HG03108 (cell line): ENCODE results near the gene CCDC160.

ENCODE experiments used
- ATAC-seq: cut with Tn5 transposase; IDR thresholded peaks from one replicate; pipeline ENCODE4 v1.9.1; 2021; ENCODE audit warnings: moderate library complexity; ENCODE audit not compliant: unreplicated experiment

Gene CCDC160

GRCh38 chrX:134294548-134294947 is 57.6 kb downstream of the CCDC160 start:
- ATAC-seq: no peak
